Activated T-cell treated with anti-CD3 and anti-CD28 coated beads for 24 hours (primary cell): ENCODE results near the gene RAE1.

Experiments used
- DNase-seq: peaks from one replicate; pipeline ENCODE4 v3.0.0-alpha.2; 2020; ENCODE audit warnings: low read depth

The RAE1 gene

DNA sequence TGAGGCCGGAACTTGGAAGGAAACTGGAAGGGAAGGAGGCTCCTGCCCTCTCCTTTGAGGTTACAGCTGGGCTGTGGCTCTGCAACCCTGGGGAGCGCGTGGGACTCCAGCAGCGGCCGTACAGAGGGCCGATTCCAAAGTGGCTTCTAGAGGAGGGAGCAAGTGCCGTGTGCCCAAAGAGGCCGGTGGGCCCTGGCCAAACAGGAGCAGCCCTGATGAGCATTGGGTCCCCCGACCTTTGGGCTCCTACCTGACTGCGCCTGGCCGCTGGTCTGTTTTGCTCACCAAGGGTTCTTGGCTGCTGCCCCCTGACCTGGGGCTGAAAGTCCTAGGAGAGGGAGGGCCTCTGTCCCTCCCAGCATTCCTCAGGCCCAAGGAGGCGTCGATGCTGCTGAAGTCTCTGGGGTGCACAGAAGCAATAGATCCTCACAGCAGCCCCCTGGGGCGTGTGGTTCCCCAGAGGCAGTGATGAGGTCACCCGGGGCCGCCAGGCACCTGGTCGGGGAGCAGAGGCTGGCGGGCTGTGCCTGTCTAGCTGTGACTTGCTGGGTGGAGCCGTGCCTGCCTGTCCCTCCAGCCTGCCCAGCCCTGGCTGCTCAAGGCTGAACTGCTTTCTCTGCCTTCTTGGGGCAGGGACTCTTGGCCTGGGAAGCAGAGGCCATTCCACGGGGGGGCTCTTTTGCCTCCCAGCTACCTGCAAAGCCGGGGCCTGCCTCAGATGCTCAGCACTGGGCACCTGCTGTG, 49.9 kb downstream of the RAE1 start:
- DNase-seq: no peak

DNA sequence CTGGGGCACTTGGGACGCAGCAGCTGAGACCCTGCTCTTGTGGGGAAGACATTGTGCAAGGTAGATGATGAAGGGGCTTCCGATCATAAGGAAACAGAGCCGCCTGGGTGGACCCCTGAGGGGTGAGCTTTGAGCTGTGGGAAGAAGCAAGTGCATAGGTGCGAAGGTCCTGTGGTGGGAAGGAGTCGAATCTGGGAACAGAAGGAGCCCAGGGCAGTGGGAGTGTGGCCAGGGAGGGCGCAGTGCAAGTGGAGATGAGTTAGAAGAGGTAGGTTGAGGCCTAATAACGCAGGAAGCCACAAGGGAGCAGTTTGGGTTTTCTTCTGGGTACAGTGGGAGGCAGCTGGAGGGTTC, 50.5 kb downstream of the RAE1 start:
- no peak for DNase-seq

DNA sequence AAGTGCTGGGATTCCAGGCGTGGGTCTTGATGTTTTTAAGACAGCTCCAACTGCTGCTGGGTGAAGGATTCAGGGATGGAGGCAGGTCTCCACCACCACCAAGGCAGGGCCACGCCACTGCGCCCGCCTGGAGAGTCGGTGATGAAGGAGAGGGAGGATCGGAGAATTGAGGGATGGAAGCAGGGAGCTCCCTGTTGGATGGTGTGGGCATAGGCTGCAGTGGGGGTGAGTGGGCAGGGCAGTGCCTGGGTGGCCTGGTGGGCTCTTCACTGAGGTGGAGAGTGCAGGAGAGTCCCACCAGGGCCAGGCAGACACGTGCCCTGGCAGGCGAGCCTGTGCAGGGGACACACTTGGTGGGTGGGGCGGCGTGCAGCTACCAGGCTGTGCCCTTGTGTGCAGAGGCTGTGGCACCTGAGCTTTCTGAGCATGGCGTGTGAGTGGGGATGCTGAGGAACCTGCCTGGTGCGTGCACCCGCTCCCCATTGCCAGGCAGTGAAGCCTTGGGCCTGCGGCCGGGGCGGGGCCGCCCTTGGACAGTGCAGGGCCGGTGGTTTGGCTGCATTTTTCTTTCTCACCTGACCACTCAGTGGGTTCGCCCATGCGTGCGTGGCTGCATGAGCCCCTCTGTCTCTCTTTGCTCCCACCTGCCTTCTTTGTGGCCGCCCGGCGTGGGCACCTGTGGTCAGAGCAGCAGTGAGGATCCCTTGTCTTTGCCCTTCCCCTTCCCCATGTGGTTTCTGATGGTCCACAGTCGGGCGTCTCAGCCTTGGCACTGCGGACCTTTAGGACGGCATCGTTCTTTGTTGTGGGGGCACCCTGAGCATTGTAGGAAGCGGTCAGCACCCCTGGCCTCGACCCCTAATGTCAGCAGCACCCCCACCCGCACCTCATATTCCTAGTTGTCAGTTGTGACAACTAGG, 51.4 kb downstream of the RAE1 start:
- no peak for DNase-seq

DNA sequence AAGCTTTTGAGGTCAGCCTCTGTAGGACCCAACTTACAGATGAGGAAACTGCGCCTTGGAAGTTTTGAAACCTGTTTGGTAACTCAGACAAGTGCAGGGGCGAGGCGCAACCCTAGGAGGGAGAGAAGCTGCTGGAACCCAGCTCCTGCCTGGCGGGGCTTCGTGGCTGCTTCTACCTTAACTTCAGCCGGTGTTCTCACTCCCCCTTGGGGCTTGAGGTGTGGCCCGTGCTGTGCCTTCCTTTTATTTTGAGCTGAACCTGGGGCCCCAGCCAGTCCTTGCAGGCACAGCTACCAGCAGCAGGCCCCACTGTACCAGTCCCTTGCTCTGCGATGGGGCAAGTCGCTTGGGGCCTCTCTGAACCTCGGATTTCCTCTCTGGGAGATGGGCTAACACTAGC, 52.2 kb downstream of the RAE1 start:
- DNase-seq: no peak

DNA sequence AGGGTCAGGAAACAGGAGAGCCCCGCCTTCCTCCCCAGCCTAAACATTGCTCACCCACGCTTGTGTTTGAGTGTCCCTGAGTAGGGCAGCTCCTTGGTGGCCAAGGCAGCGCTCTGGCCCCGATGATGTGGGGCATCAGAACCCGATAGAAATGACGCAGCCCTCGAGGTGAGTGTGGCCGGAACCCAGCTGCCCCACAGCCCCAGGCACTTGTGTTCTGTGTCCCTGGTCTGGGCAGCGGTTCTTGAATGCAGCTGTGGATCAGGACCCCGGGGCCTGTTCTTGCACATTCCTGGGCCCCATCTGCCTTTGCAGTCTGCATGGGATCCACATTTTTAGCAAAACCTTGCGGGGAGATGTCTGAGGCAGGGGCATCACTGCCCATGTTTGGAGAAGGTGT, 53.0 kb downstream of the RAE1 start:
- no peak for DNase-seq

DNA sequence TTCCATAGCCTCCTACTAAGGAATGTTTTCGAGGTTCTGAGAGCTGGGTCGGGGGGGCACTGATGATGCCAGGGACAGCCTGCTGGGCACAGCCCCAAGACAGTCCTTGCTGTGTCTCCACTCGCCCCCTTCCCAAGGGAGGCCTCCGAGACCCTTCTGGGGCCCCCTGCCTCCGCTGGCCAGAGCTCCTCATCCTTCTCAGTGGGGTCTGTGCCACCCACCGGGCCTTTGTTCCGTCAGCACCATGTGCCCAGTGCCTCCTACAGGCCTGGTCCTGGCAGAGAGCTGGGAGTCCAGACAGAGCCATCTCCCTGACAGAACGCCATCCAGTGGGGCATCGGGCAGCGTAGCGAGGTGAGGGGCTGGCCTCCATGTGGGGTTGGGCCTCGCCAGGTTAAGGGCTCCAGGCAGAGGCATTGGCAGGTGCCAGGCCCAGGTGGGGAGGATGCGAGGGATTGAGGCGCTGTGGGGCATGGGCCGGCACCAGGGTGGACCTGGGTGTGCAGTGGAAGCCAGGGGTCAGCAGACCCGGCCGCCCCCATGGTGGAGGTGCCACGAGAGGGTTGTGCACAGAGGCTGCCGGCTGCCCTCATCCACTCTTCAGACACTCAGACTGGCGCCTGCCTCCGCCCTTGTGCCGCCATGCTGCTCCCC, 53.5 kb downstream of the RAE1 start:
- no peak for DNase-seq

DNA sequence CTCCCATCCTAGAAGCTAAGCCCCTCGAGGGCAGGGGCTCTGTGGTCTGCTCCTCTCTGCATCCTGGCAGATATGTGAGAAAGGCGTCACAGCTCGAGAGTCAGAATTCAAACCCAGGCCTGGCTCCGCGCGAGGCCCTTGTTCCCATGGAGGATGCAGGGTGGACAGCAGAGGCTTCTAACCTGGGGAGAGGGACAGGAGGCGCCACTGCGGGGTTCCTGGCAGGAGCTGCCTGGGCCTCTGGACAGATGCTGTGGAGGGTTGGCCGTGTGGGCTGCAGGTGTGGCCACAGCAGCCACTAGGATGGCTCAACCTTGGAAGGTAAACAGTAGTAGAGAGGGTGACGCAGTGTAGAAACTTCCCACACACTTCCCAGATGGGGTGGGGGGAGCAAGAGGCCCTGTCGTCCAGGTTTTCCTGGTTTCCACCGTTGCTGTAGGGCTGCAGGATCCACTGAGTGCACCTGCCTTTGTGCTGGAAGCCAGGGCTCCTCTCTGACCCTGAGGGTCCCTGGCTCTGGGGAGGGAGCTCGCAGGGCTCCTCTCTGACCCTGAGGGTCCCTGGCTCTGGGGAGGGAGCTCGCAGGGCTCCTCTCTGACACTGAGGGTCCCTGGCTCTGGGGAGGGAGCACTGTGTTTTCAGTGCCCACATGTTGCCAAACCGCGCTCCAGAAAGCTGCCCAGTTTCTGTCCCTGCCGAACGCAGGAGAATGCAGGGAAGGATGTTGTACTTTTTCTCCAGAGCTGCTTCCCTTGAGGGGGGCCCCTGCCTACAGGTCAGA, 54.4 kb downstream of the RAE1 start:
- no peak for DNase-seq

DNA sequence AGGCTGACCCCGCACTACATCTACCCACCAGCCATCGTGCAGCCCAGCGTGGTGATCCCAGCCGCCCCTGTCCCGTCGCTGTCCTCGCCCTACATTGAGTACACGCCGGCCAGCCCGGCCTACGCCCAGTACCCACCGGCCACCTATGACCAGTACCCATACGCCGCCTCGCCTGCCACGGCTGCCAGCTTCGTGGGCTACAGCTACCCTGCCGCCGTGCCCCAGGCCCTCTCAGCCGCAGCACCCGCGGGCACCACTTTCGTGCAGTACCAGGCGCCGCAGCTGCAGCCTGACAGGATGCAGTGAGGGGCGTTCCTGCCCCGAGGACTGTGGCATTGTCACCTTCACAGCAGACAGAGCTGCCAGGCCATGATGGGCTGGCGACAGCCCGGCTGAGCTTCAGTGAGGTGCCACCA, 56.5 kb downstream of the RAE1 start:
- no peak for DNase-seq

DNA sequence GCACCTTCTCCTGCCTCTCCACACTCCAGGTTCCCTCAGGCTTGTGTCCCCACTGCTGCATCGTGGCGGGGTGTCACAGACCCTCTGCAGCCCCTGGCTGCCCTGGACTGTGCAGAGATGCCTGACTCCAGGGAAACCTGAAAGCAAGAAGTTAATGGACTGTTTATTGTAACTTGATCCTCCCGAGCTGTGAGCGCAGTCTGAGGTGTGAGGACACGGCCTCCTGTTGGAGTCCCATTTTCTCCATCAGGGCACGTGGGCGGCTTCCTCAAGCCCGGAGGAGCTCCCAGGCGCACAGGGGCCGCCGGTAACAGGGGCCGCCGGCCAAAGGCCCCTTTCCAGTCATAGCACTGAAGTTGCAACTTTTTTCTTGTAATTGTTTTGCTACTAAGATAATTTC, 57.1 kb downstream of the RAE1 start:
- no peak for DNase-seq

DNA sequence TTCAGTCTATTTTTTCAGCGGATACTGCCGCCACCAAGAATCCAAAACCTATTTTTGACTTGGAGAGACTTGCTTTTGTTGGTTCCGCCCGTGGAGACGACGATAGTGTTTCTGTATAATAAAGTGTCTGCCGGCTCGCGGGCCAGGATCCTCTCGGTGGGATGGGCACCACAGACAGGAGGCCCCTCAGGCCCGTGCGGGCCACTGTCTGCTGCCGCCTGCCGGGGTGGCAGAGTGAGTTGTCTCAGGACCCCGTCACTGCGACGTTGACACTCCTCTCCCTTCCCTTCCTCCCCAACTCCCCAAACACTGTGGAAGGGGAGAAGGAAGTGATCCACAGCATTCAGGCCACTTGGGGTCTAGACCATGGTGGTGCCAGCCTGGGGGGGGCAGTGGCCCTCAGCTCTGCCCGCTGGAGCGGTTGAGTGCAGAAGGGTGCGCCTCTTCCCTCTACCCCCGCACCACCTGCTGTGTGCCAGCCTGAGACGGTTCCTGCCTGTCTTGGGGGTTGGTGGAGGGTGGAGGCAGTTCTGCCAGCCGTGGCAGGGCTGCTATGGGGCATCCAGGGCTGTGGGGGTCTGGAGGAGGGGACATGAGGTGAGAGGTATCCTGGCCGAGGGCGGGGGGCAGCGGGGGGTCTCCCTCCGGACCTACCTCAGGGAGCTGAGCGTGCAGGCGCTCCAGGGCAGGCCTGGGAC, 57.6 kb downstream of the RAE1 start:
- no peak for DNase-seq

DNA sequence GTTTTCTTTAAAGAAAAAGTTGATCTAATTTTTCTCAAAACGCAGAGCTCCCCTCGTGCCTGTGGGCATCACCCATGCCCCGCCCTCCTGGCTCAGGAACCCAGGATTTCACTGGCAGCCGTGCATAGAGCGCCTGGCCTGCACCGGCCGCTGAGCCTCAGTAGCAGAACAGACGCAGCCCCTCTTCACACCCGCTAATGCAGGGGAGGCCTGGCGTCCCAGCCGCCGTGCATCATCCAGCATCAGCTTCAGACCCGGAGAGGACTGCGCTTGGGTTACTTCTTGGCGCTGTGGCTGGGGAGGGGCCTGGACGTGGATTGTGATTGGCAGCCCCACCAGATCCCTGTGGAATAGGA, 58.2 kb downstream of the RAE1 start:
- no peak for DNase-seq

DNA sequence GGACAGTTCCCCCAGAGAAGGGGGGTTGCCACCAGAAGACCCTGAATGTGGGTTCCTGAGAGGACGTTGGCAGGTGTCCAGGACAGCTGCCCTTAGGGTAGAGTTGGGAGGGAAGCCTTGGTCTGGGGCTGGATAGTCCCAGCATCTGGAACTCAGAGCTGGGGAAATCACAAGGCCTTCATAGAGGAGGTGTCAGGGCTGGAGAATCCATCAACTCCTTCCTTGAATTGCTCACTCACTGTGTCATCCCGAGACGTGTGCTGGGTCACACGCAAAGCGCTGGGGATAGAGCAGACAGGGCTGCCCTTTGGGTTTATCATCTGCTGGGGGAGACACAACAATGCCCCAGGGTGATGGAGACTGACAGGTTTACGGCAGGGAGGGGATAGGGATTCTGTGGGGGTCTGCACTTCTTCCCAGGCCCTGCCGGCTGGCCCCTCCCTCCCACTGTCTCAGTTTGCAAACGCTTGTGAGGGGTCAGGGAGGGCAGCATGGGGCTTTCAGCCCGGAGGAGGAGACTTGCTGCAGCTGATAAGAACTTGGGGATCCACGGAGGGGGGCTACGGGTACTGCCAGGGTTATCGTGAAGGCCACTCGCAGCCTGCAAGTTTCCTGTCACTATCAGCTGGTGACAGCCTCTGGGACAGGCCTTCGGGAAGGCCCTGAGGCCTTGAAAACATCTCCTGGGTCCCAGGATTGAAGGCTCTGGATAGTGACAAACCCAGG, 58.8 kb downstream of the RAE1 start:
- no peak for DNase-seq

DNA sequence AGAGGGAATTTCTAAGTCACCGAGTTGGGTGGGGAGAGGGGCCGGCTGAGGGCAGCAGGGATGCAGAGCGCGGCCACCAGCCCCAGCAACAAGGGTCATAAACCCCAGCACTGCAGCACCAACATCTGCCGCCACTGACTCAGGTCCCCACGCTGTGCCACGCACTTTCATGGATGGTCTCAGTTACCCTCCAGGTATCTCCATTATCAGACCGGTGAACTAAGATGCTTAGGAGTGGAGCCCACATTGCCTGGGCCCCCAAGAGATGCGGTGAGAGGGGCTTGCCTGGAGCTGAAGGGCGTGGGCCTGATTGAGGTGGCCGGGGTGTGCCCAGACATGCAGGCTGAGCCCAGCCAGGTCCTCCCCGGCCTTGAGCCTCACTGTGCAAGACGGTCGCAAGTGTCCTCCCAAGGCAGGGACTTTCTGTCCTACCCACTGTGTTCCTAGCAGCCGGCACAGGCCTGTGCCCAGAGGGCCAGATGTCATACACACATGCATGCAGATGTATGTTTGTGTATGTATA, 59.4 kb downstream of the RAE1 start:
- no peak for DNase-seq

DNA sequence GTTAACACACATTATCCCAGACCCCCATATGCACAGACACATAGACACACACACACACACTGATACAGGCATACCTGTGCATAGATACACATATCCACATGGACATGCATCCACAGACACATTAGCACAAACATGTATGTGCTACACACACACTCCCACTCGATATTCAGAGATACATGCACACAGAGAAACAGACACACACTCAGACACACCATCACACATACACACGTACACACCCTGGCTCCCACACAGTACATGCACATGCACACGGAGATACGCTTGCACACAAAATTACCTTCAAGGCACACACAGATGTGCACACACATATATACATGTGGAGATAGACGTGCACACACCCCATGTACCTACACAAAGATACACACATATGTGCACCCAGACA, 59.9 kb downstream of the RAE1 start:
- DNase-seq: no peak

DNA sequence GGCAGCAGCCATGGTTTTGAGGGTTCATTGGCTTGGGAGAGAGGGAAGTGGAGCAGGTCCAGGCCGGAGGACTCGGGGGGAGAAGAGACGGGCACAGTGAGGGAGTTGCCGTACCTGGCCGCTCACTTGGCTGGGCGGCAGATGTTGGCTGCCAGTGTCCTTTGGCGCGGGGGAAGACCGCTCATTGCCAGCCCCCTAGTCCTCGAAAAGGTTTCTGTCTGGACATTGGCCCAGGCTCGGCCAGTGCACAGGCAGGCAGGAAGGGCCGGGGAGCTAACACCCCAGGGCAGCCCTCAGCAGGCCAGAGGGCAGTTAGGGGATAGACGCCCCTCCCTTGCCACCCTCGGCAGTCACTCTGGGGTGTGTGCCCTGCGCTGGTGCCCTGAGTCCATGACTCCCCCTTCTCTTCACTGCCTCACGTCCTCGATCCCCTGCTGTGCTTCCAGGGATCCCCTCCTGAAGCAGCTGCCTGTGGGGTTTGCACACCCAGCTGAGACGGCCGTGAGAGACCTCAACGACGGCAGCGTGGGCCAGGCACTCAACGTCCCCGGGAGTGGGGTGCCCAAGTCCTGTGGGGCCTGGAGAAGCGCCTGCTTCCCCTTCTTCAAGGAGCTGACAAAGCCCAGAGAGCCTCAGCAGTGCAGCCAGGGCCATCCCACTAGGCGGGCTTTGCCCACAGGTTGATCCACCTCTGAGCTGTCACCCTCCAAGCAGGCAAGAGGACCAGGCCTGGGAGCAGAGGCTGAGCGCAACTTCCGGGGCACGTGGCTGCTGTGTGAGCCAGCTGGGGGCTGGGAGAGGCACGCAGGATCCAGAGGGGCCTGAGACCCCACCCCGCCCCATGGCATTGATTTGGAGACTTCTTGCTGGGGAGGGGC, 60.6 kb downstream of the RAE1 start:
- DNase-seq: no peak

DNA sequence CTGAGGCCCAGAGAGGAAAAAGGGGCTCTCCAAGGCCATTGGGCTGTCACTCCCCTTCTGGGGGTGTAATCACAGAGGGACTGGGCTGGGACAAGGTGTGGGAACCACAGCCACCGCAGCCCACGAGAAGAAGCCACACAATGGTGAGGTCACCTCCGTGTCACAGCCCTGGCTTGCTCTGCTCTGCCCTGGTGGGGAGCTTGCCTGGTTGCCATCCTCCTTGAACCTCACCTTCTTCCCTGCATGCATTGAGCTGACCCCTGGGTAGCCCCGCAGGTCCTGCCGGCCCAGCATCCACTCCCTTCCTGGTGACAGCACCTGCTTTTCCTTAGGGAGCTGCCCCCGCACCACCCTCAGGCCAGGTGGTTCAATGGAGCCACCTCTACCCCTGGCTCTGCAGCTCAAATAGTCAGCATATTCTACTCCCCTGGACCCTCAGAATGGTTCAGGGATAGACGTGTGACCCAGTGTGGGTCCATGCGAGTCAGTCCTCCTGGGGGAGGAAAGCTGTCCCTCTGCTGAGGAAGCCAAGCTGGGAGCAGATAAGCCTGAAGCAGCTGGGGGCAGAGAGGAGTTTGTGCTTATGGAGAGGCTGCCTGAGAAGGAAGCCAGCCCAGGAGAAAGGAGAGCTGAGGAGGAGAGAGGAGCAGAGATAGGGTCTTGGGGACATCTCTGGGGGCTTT, 61.4 kb downstream of the RAE1 start:
- DNase-seq: no peak

DNA sequence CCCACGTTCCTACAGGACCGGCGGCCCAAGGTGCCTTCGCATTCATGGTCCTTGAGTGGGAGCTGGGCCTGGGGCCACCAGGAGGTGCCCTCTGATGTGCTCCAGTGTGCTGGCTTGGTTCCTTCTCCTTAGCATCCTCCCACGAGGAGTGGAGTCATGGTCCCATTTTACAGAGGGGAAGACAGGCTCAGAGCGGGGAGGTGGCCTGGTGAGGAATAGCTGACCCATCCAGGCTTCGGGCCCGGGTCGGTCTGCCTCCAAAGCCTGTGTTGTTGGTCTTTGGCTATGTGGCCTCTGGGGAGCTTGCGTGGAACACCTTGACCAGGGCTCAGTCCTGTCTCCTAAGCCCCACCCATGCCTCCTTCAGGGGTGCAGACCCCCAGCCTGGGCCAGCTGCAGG, 62.9 kb downstream of the RAE1 start:
- DNase-seq: no peak

DNA sequence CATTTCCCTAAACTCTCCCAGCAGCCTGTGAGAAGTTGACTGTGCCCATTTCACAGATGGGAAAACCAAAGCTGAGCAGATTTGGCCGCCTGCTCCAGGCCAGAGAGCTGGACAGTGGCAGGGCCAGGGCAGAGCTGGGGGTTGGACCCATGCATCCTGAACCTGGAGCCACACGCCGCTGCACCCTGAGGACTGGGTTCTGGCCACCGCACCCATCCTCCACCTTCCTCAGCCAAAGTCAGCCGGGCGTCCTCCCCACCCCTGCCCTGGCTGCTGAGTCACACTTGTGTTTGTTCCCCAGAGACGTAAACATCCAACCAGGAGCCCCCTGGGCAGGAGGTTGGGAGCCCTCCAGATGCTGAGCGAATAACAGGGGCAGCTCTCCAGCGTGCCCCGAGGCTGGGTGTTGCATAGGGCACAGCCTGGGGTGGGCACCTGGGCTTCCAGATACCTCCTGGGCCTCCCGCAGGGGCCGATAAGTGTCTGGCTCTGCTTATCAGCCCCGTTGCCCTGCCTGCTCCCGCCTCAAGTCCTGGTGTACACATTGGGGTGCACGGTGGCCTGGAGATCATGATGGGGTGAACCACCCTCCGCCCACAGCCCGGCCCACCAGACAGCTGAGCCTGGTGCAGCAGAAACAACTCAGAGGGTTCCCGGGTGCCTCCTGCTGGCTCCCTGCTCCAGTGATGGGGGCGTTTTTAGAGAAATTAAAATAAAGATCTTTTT, 64.0 kb downstream of the RAE1 start:
- DNase-seq: no peak
